HCT116 (cell line): Measurements from ENCODE around the gene DNASE1L3. TPM values are rescaled to one million over a fixed set of nuclear protein-coding genes. Genes with fewer than 3 reads are reported as not detected.

Experiments
- ATAC-seq: fragments of 200-7000 bp; cut with Tn5 transposase; 2 replicates; pipeline ENCODE4 v1.9.1; 2020; ENCODE audit warnings: mild to moderate bottlenecking, moderate library complexity
- BruUV-seq: library from RNA; stranded (reverse); fragments of 400-500 nt; replicated peaks from 2 replicates; lab custom pipeline; 2021; lab: Mats Ljungman, UMichigan
- CTCF ChIA-PET: fragments of 300-600 bp; sonication (Branson Sonifier 250); formaldehyde crosslinking; loops from one replicate; lab custom pipeline; 2021; ENCODE audit warnings: antibody characterized with exemption; lab: Charles Lee
- POLR2A ChIA-PET: fragments of 300-600, 350-600 bp; sonication (Branson Sonifier 250); formaldehyde crosslinking; loops from one replicate; lab custom pipeline; 2021; ENCODE audit warnings: antibody characterized with exemption; lab: Charles Lee
- RAD21 ChIA-PET, 2 experiments: fragments of 300-600 bp; sonication (Branson Sonifier 250); formaldehyde crosslinking; loops; one replicate each; lab custom pipeline; 2023; ENCODE audit warnings: low total read pairs in 2 of 2; ENCODE audit not compliant: uncharacterized antibody in 2 of 2, unreplicated experiment in 2 of 2, low non-redundant PET in 1 of 2; lab: Charles Lee
- DNase-seq: peaks from one replicate; pipeline ENCODE4 v3.0.0-alpha.2; 2010; ENCODE audit warnings: low read depth, low spot score
- H2AFZ ChIP-seq: fragments of 200-600 bp; shearing (Covaris generic), sonication (generic); 2 replicates; pipeline ENCODE4 v1.6.1; 2017; ENCODE audit warnings: low read depth, mixed run types, mixed read lengths, antibody characterized with exemption, low read length; ENCODE audit not compliant: poor library complexity, severe bottlenecking
- H3K27ac ChIP-seq: 2 replicates; pipeline ENCODE4 v1.5.1; 2012; ENCODE audit warnings: low read depth, low read length
- H3K27me3 ChIP-seq: fragments of 200-600 bp; sonication (generic); 2 replicates; pipeline ENCODE4 v1.6.1; 2016; ENCODE audit warnings: mixed run types, low read length, mixed read lengths; ENCODE audit not compliant: insufficient read depth
- H3K36me3 ChIP-seq, 2 experiments: fragments of 200-500 bp in 1 of 2; fragments of 200-600 bp in 1 of 2; sonication (Bioruptor generic) in 1 of 2; sonication (generic) in 1 of 2; 2 replicates each; pipeline versions ENCODE4 v1.5.1 to v1.6.1; 2014 to 2016; ENCODE audit warnings: low read length in 2 of 2, inconsistent platforms in 1 of 2, mixed read lengths in 1 of 2, mixed run types in 1 of 2; ENCODE audit not compliant: insufficient read depth in 2 of 2, control insufficient read depth in 1 of 2
- H3K4me1 ChIP-seq, 2 experiments: fragments of 200-600 bp in 1 of 2; sonication (generic) in 1 of 2; 2 replicates each; pipeline versions ENCODE4 v1.5.1 to v1.6.1; 2012 to 2017; ENCODE audit warnings: low read length in 2 of 2, inconsistent platforms in 1 of 2, mild to moderate bottlenecking in 1 of 2, mixed read lengths in 1 of 2, mixed run types in 1 of 2, moderate library complexity in 1 of 2; ENCODE audit not compliant: insufficient read depth in 2 of 2, control insufficient read depth in 1 of 2
- H3K4me2 ChIP-seq: fragments of 200-600 bp; sonication (generic); 2 replicates; pipeline ENCODE4 v1.6.1; 2017; ENCODE audit warnings: mixed run types, low read length, mixed read lengths
- H3K4me3 ChIP-seq, 2 experiments: fragments of 200-600 bp in 1 of 2; sonication (generic) in 1 of 2; replicated peaks in 1 of 2; 2 replicates each; pipeline ENCODE4 v1.5.1; 2011 to 2016; ENCODE audit warnings: low read length in 2 of 2, control low read depth in 1 of 2, low read depth in 1 of 2, mild to moderate bottlenecking in 1 of 2, mixed read lengths in 1 of 2, mixed run types in 1 of 2
- H3K79me2 ChIP-seq: fragments of 200-600 bp; sonication (generic); 2 replicates; pipeline ENCODE4 v1.6.1; 2017; ENCODE audit warnings: mild to moderate bottlenecking, mixed run types, low read length, moderate library complexity, mixed read lengths; ENCODE audit not compliant: insufficient read depth
- H3K9ac ChIP-seq: fragments of 200-600 bp; sonication (generic); 2 replicates; pipeline ENCODE4 v1.6.1; 2016; ENCODE audit warnings: low read length, mixed read lengths
- H3K9me2 ChIP-seq: fragments of 200-600 bp; sonication (generic), shearing (Covaris generic); 2 replicates; pipeline ENCODE4 v1.6.1; 2017; ENCODE audit warnings: mixed run types, mild to moderate bottlenecking, moderate library complexity; ENCODE audit not compliant: insufficient read depth
- H3K9me3 ChIP-seq, 2 experiments: fragments of 200-500 bp in 1 of 2; fragments of 200-600 bp in 1 of 2; sonication (Bioruptor generic) in 1 of 2; sonication (generic) in 1 of 2; 2 replicates each; pipeline ENCODE4 v1.6.1; 2014 to 2017; ENCODE audit warnings: low read length in 2 of 2, mixed read lengths in 2 of 2, inconsistent platforms in 1 of 2, low read depth in 1 of 2, mild to moderate bottlenecking in 1 of 2, mixed run types in 1 of 2, moderate library complexity in 1 of 2; ENCODE audit not compliant: control insufficient read depth in 1 of 2, insufficient read depth in 1 of 2
- H4K20me1 ChIP-seq: fragments of 200-600 bp; sonication (generic), shearing (Covaris generic); 2 replicates; pipeline ENCODE4 v1.6.1; 2017; ENCODE audit warnings: mixed run types, mild to moderate bottlenecking, moderate library complexity; ENCODE audit not compliant: insufficient read depth
- CBX3 ChIP-seq: IDR thresholded peaks from 2 replicates; pipeline ENCODE4 v1.6.1; 2012; ENCODE audit warnings: low read depth
- CTCF ChIP-seq, 3 experiments: fragments of 200-600 bp in 1 of 3; sonication (generic) in 1 of 3; IDR thresholded peaks in 2 of 3; conservative IDR thresholded peaks in 1 of 3; 2 replicates each; pipeline ENCODE4 v1.5.1; 2012 to 2017; ENCODE audit warnings: low read depth in 2 of 3, low read length in 2 of 3, antibody characterized with exemption in 1 of 3, borderline replicate concordance in 1 of 3, control low read depth in 1 of 3, mild to moderate bottlenecking in 1 of 3, mixed read lengths in 1 of 3, mixed run types in 1 of 3, moderate library complexity in 1 of 3; ENCODE audit not compliant: insufficient read depth in 1 of 3
- ELF1 ChIP-seq: IDR thresholded peaks from 2 replicates; pipeline ENCODE4 v1.6.1; 2012; ENCODE audit warnings: low read depth, borderline replicate concordance
- EZH2 ChIP-seq: fragments of 200-600 bp; sonication (generic); IDR thresholded peaks from 2 replicates; pipeline ENCODE4 v1.6.1; 2017; ENCODE audit warnings: antibody characterized with exemption, mixed run types
- FOSL1 ChIP-seq: IDR thresholded peaks from 2 replicates; pipeline ENCODE4 v1.6.1; 2012; ENCODE audit warnings: low read depth
- JUND ChIP-seq: IDR thresholded peaks from 2 replicates; pipeline ENCODE4 v1.6.1; 2012
- RAD21 ChIP-seq: IDR thresholded peaks from 2 replicates; pipeline ENCODE4 v1.6.1; 2012; ENCODE audit warnings: low read depth, mild to moderate bottlenecking
- SIN3A ChIP-seq: IDR thresholded peaks from 2 replicates; pipeline ENCODE4 v1.6.1; 2012; ENCODE audit warnings: low read depth
- SRF ChIP-seq: IDR thresholded peaks from 2 replicates; pipeline ENCODE4 v1.6.1; 2012; ENCODE audit warnings: low read depth
- TCF7L2 ChIP-seq: IDR thresholded peaks from 2 replicates; pipeline ENCODE4 v1.7.0; 2011; ENCODE audit warnings: borderline replicate concordance, inconsistent platforms; ENCODE audit not compliant: insufficient read depth, insufficient read length; ENCODE audit errors: extremely low read depth
- ZBTB33 ChIP-seq: IDR thresholded peaks from 2 replicates; pipeline ENCODE4 v1.6.1; 2011; ENCODE audit warnings: mild to moderate bottlenecking, low read length, moderate library complexity; ENCODE audit not compliant: insufficient replicate concordance; ENCODE audit errors: extremely low read depth
- ZNF274 ChIP-seq: fragments of 200-500 bp; sonication (Bioruptor generic); IDR thresholded peaks from 2 replicates; pipeline ENCODE4 v1.6.1; 2014; ENCODE audit warnings: mild to moderate bottlenecking, low read depth, low read length, inconsistent platforms
- intact Hi-C: fragments of 100-400 bp; cut with micrococcal nuclease; formaldehyde crosslinking; loops from 2 replicates; pipeline ENCODE4 v1.10.0; 2022
- total RNA-seq: library from RNA; stranded (reverse); gene quantifications from one replicate; pipeline ENCODE4 v1.2.1, GENCODE V29; 2021; ENCODE audit not compliant: unreplicated experiment

The DNASE1L3 gene
- total RNA-seq, 1 experiment from 2014 or later = not detected

DNA sequence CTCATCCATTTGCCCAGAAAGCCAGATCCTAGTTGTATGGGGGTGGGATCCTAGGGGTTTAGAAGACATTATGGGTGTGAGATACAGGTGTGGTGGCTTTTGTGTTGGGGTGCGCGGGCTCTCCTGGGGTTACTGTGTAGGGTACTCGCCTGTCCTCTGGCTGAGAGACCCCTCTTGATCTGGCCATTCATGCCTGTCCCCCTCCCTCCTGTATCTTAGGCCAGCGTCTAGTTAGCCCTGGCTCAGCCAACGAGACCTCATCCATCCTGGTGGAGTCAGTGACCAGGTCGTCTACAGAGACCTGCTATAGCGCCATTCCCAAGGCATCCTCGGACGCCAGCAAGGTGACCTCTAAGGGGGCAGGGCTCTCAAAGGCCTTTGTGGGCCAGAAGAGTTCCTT, 41.4 kb downstream of the DNASE1L3 start (continued):
- TF ChIP-seq ZBTB33 = no peak

DNA sequence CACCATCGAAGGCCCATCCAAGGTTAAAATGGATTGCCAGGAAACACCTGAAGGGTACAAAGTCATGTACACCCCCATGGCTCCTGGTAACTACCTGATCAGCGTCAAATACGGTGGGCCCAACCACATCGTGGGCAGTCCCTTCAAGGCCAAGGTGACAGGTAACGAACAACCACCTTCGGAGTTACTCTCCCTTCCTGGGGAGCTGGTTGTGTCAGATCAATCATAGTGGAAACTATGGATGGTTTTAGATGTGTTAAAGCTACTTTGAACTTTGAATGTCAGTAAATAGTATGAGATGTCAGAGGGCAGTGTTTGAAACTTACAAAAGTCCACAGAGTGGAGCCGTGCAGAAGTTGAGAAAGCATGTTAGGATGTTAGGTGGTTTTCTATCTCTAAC, 42.3 kb downstream of the DNASE1L3 start:
- Histone ChIP-seq H3K27me3 (no peaks in the 10 kb centered on the region), H3K79me2 (no peaks in the 10 kb centered on the region), H3K9me3 (no peaks in the 10 kb centered on the region), H3K36me3 (peaks cover 6 to 16% of the 10 kb centered on the region in 2 experiments; a peak in 3 of 4 replicates), H3K9ac (no peak overlapping the region), H3K4me2 (no peak overlapping the region), H3K4me1 (peaks cover 22 to 35% of the 10 kb centered on the region in 2 experiments), H3K4me3 (no peak overlapping the region), H2AFZ (no peak overlapping the region), H3K27ac (no peak overlapping the region), H4K20me1 (no peaks in the 10 kb centered on the region), H3K9me2 (no peaks in the 10 kb centered on the region)
- intact Hi-C loops = no loop called here
- CTCF ChIA-PET = no interaction called here
- DNase-seq (no peak), ATAC-seq (no peak)
- no TSS peak for BruUV-seq
- TF ChIP-seq CTCF (IDR thresholded peaks at IDR 0.05 in 2 of 3, conservative IDR thresholded peaks at IDR 0.05 in 1 of 3; ENCODE audit: borderline replicate concordance in 1 of 3, insufficient read depth in 1 of 3, low read depth in 2 of 3, low read length in 2 of 3) = no peak
- TF ChIP-seq SIN3A = no peak
- TF ChIP-seq ZNF274 = no peak
- TF ChIP-seq FOSL1 = no peak
- no peak for TF ChIP-seq ZBTB33
- no peak for TF ChIP-seq CBX3
- no peak for TF ChIP-seq TCF7L2
- TF ChIP-seq SRF = no peak
- no peak for TF ChIP-seq ELF1
- TF ChIP-seq JUND = no peak
- TF ChIP-seq RAD21 = no peak
- TF ChIP-seq EZH2 = no peak
- RAD21 ChIA-PET = no interaction called here
- POLR2A ChIA-PET = no interaction called here
